Body of pancreas (tissue), 4 donors: ENCODE results near the gene SPTBN1. TPM values are rescaled to one million over a fixed set of nuclear protein-coding genes. Genes with fewer than 3 reads are reported as not detected.
"Not testable (repeated sequence)": the region's sequence is repeated elsewhere in the genome, so short reads cannot be mapped to it uniquely, and the experiment has no call there.

Source experiments
- ATAC-seq: fragments of 150-250 bp; one replicate; pipeline ENCODE4 v1.9.1; 2016
- DNase-seq, 4 donors: peaks; one replicate each; pipeline ENCODE4 v3.0.0-alpha.2; 2019
- H3K27ac ChIP-seq, 4 donors: fragments of 200-600 bp; sonication (generic); 1 replicate in 3 of 4; 2 replicates in 1 of 4; pipeline versions ENCODE4 v1.5.1 to v1.6.1; 2016 to 2019; ENCODE audit warnings: mild to moderate bottlenecking in 1 of 4, mixed read lengths in 1 of 4, moderate library complexity in 1 of 4
- H3K27me3 ChIP-seq, 2 donors: fragments of 200-600 bp; sonication (generic); one replicate each; pipeline ENCODE4 v1.6.0; 2016; ENCODE audit warnings: mild to moderate bottlenecking in 1 of 2
- H3K36me3 ChIP-seq, 2 donors: fragments of 200-600 bp; sonication (generic); replicated peaks in 1 of 2; 2 replicates each; pipeline ENCODE4 v1.5.1; 2016; ENCODE audit warnings: low read depth in 2 of 2; ENCODE audit not compliant: insufficient read depth in 1 of 2
- H3K4me1 ChIP-seq: fragments of 200-600 bp; sonication (generic); one replicate; pipeline ENCODE4 v1.6.0; 2016
- H3K4me3 ChIP-seq, 2 donors: fragments of 200-600 bp; sonication (generic); 1 replicate in 1 of 2; 2 replicates in 1 of 2; pipeline ENCODE4 v1.5.1; 2016 to 2019
- H3K9me3 ChIP-seq, 3 donors: fragments of 200-600 bp; sonication (generic); 1 replicate in 2 of 3; 2 replicates in 1 of 3; pipeline ENCODE4 v1.5.1; 2016
- CTCF ChIP-seq, 7 experiments: fragments of 450-650 bp in 4 of 7; fragments of 200-600 bp in 3 of 7; sonication (generic) in 3 of 7; IDR thresholded peaks; one replicate each; pipeline ENCODE4 v1.5.1; 2016 to 2019; ENCODE audit warnings: antibody characterized with exemption in 7 of 7
- POLR2A ChIP-seq, 3 donors: fragments of 450-650 bp; IDR thresholded peaks; one replicate each; pipeline ENCODE4 v1.6.1; 2016; ENCODE audit warnings: antibody characterized with exemption in 3 of 3, mild to moderate bottlenecking in 2 of 3
- WGBS, 2 donors: methylation state at CpG; one replicate each; pipeline ENCODE4 v1.1.5; 2017; 5-methylcytosine and 5-hydroxymethylcytosine counted together
- intact Hi-C: fragments of 100-400 bp; cut with DNase I; formaldehyde crosslinking; loops from one replicate; pipeline ENCODE4 v1.15.1; 2023
- total RNA-seq, 2 donors: library from RNA; depleted of rRNA; stranded (reverse); fragments of >200 nt; gene quantifications; one replicate each; pipeline ENCODE4 v1.1.0, GENCODE V29; 2016

Gene SPTBN1
- total RNA-seq, 2 donors from 2014 or later: 186 to 195 TPM

DNA sequence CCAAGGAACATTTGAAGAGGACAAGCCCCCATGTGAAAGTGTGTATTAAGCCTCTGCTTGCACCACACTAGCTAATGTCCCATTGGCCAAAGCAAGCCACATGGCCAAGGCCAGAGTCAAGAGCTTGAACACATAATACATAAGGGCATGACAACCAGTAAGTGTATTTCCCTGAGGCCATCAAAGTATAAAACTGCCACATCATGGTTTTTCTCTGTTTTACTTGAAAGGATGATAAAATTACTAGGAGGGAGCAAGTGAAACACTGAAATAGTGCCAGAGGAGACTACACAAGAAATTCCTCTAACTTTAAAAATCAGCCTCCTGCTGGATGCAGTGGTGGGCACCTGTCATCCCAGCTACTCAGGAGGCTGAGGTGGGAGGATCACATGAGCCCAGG lies 236.4 kb downstream of the SPTBN1 start:
- Histone ChIP-seq H3K9me3 (no peaks in the 10 kb centered on the region), H3K4me1 (peaks cover 10% of the 10 kb centered on the region), H3K27ac (no peak overlapping the region), H3K36me3 (no peaks in the 10 kb centered on the region), H3K27me3 (no peaks in the 10 kb centered on the region), H3K4me3 (no peak overlapping the region)
- no peak for ATAC-seq
- intact Hi-C loops: no loop called here
- no peak for DNase-seq
- no peak for TF ChIP-seq POLR2A (IDR thresholded peaks at IDR 0.05)
- no peak for TF ChIP-seq CTCF (IDR thresholded peaks at IDR 0.05)

DNA sequence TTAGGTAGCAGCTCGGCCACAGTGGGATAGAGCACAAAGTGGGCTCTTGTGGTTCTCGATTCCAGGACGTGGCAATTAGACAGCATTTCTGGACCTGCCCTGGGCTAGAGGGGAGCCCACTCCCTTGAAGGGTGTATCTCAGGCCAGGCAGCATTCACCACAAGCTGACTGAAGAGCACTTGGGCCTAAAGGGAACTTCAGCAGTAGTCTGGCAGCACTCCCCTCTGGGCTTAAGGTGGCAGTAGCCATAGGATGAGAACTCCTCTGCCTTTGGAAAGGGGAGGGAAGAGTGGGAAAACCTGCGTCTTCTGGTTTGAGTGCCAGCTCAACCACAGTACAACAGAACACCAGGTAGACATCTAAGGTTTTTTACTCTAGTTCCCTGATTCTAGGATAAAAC lies 239.3 kb downstream of the SPTBN1 start:
- H3K9me3 ChIP-seq: no peaks in the 10 kb centered on the region
- WGBS, 2 donors: 87 to 92% methylated on average over 4 of the region's 4 CpGs
- no peak overlapping the region for H3K4me3 ChIP-seq
- no peak for TF ChIP-seq CTCF (IDR thresholded peaks at IDR 0.05)
- ATAC-seq: no peak
- no peak for DNase-seq
- H3K27ac ChIP-seq: no peak overlapping the region
- intact Hi-C loops: no loop called here
- H3K27me3 ChIP-seq: no peaks in the 10 kb centered on the region
- H3K4me1 ChIP-seq: peaks cover 10% of the 10 kb centered on the region
- H3K36me3 ChIP-seq: no peaks in the 10 kb centered on the region

DNA sequence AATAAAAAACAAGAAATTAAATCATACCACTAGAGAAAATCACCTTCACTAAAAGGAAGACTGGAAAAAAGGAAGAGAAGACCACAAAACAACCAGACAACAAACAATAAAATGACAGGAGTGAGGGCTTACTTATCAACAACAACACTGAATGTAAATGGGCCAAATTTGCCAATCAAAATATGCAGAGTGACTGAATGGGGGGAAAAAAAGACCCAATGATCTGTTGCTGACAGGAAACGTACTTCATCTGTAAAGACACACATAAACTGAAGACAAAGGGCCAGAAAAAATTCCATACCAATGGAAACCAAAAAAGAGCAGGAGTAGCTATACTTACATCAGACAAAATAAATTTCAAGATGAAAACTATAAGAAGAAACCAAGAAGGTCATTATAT lies 241.8 kb downstream of the SPTBN1 start:
- DNase-seq (no peak), ATAC-seq (no peak)
- no peaks in the 10 kb centered on the region for H3K9me3 ChIP-seq
- 73 to 78% methylated on average over 1 of the region's 1 CpG for WGBS, 2 donors
- TF ChIP-seq CTCF (IDR thresholded peaks at IDR 0.05): no peak
- intact Hi-C loops: no loop called here
- no peaks in the 10 kb centered on the region for H3K27me3 ChIP-seq
- H3K4me1 ChIP-seq: no peaks in the 10 kb centered on the region
- no peaks in the 10 kb centered on the region for H3K36me3 ChIP-seq
- H3K27ac ChIP-seq: no peak overlapping the region
- no peak overlapping the region for H3K4me3 ChIP-seq

DNA sequence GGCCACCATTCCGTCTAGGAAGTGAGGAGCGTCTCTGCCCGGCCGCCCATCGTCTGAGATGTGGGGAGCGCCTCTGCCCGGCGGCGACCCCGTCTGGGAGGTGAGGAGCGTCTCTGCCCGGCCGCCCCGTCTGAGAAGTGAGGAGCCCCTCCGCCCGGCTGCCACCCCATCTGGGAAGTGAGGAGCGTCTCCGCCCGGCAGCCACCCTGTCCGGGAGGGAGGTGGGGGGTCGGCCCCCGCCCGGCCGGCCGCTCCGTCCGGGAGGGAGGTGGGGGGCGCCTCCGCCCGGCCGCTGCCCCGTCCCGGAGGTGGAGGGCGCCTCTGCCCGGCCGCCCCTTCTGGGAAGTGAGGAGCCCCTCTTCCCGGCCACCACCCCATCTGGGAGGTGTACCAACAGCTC lies 242.8 kb downstream of the SPTBN1 start:
- intact Hi-C loops, H3K9me3 ChIP-seq, H3K4me3 ChIP-seq, H3K36me3 ChIP-seq, H3K27ac ChIP-seq, H3K4me1 ChIP-seq, H3K27me3 ChIP-seq, DNase-seq, ATAC-seq: not testable (repeated sequence)
- WGBS, 2 donors: 93 to 96% methylated on average over 3 to 34 of the region's 37 CpGs

DNA sequence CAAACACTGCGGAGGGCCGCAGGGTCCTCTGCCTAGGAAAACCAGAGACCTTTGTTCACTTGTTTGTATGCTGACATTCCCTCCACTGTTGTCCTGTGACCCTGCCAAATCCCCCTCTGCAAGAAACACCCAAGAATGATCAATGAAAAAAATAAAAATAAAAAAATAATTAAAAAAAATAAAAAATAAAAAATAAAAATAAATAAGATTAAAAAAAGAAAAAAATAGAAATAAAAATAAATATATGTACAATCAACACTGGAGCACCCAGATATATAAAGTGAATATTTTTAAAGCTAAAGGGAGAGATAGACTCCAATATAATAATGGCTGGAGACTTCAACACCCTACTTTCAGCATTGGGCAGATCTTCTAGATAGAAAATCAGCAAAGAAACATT lies 243.5 kb downstream of the SPTBN1 start:
- 88 to 94% methylated on average over 2 of the region's 2 CpGs for WGBS, 2 donors
- no peak for TF ChIP-seq POLR2A (IDR thresholded peaks at IDR 0.05)
- TF ChIP-seq CTCF (IDR thresholded peaks at IDR 0.05): no peak
- intact Hi-C loops: loop anchor here (5.0 kb wide), 1 partner anchor 177 kb away; no protein-coding TSS in a partner anchor
- DNase-seq (no peak), ATAC-seq (no peak)
- no peaks in the 10 kb centered on the region for H3K9me3 ChIP-seq
- H3K4me3 ChIP-seq: no peak overlapping the region
- H3K36me3 ChIP-seq: no peaks in the 10 kb centered on the region
- no peaks in the 10 kb centered on the region for H3K4me1 ChIP-seq
- no peak overlapping the region for H3K27ac ChIP-seq
- no peaks in the 10 kb centered on the region for H3K27me3 ChIP-seq
